ENCODE data around the gene UBE2Q1. TPM values are rescaled to one million over a fixed set of nuclear protein-coding genes. Genes with fewer than 3 reads are reported as not detected.

Gene UBE2Q1
- total RNA-seq, 1 donor from 2014 or later: 67.5 TPM

GRCh38 chr1:154577346-154578057, 19.0 kb upstream of the UBE2Q1 start:
- no peak for DNase-seq (ENCODE audit: low spot score)

- DNase-seq (ENCODE audit: low spot score): no peak
Observed at GRCh38 chr1:154575951-154576566, 17.6 kb upstream of the UBE2Q1 start.

GRCh38 chr1:154575147-154575927, 16.9 kb upstream of the UBE2Q1 start:
- DNase-seq (ENCODE audit: low spot score): no peak

GRCh38 chr1:154574716-154575115, 16.3 kb upstream of the UBE2Q1 start:
- DNase-seq (ENCODE audit: low spot score): no peak

GRCh38 chr1:154573168-154573510, 14.7 kb upstream of the UBE2Q1 start:
- DNase-seq (ENCODE audit: low spot score): no peak

- DNase-seq (ENCODE audit: low spot score): no peak
Observed at GRCh38 chr1:154572468-154573167, 14.2 kb upstream of the UBE2Q1 start.

GRCh38 chr1:154571964-154572288, 13.5 kb upstream of the UBE2Q1 start:
- peak; percentile 81 for DNase-seq (ENCODE audit: low spot score)

- DNase-seq (ENCODE audit: low spot score): peak; percentile 85
Observed at GRCh38 chr1:154571244-154571963, 12.9 kb upstream of the UBE2Q1 start.

- DNase-seq (ENCODE audit: low spot score): no peak
Observed at GRCh38 chr1:154568157-154568815, 9.8 kb upstream of the UBE2Q1 start.

GRCh38 chr1:154567386-154568156, 9.1 kb upstream of the UBE2Q1 start, which contains the start of gene CHRNB2:
Gene CHRNB2 (plus strand): TSS chr1:154567778. CDS start chr1:154568045, 267 bp downstream.
- DNase-seq (ENCODE audit: low spot score): peak; percentile 90

GRCh38 chr1:154565876-154566275, 7.4 kb upstream of the UBE2Q1 start:
- no peak for DNase-seq (ENCODE audit: low spot score)

GRCh38 chr1:154559466-154560044, 1.1 kb upstream of the UBE2Q1 start:
- no peak for DNase-seq (ENCODE audit: low spot score)

- peak; percentile 99 for DNase-seq (ENCODE audit: low spot score)
Observed at GRCh38 chr1:154558720-154559465, 431 bp upstream of the UBE2Q1 start.

- DNase-seq (ENCODE audit: low spot score): no peak
Observed at GRCh38 chr1:154557248-154557938, 1.1 kb downstream of the UBE2Q1 start.

GRCh38 chr1:154556422-154556821, 2.0 kb downstream of the UBE2Q1 start:
- DNase-seq (ENCODE audit: low spot score): no peak

GRCh38 chr1:154553056-154554030, 5.1 kb downstream of the UBE2Q1 start:
- no peak for DNase-seq (ENCODE audit: low spot score)

GRCh38 chr1:154552036-154552435, 6.4 kb downstream of the UBE2Q1 start:
- DNase-seq (ENCODE audit: low spot score): no peak

Data from mesenteric fat pad (tissue), 1 donor.